Measurements from ENCODE around the gene TRIM67. TPM values are rescaled to one million over a fixed set of nuclear protein-coding genes. Genes with fewer than 3 reads are reported as not detected.

TRIM67 gene
- total and polyA plus RNA-seq, 8 donors: under 0.01 to 0.09 (median 0.05) TPM

- Histone ChIP-seq H3K4me1 (no peaks in the 10 kb centered on the region), H3K36me3 (no peaks in the 10 kb centered on the region), H3K27ac (no peak overlapping the region), H3K4me3 (no peak overlapping the region), H3K9me3 (no peaks in the 10 kb centered on the region), H3K27me3 (no peaks in the 10 kb centered on the region)
- 59 to 62% methylated on average over 8 of the region's 8 CpGs for WGBS, 2 donors
- no peak for FAIRE-seq
- ATAC-seq: peak in 1 of 4 donors; percentile 27
- TF ChIP-seq, protein P1, sequence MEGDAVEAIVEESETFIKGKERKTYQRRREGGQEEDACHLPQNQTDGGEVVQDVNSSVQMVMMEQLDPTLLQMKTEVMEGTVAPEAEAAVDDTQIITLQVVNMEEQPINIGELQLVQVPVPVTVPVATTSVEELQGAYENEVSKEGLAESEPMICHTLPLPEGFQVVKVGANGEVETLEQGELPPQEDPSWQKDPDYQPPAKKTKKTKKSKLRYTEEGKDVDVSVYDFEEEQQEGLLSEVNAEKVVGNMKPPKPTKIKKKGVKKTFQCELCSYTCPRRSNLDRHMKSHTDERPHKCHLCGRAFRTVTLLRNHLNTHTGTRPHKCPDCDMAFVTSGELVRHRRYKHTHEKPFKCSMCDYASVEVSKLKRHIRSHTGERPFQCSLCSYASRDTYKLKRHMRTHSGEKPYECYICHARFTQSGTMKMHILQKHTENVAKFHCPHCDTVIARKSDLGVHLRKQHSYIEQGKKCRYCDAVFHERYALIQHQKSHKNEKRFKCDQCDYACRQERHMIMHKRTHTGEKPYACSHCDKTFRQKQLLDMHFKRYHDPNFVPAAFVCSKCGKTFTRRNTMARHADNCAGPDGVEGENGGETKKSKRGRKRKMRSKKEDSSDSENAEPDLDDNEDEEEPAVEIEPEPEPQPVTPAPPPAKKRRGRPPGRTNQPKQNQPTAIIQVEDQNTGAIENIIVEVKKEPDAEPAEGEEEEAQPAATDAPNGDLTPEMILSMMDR (IDR thresholded peaks at IDR 0.05): no peak
- DNase-seq: no peak
- intact Hi-C loops (cut with DNase I): loop anchor here in 1 of 3 donors (10.0 kb wide), 1 partner anchor 286 kb away; no protein-coding TSS in a partner anchor
Measured at GRCh38 chr1:231200388-231201031, 38.7 kb downstream of the TRIM67 start.

GRCh38 chr1:231201375-231201978 lies 39.6 kb downstream of the TRIM67 start:
- Histone ChIP-seq H3K4me3 (no peak overlapping the region), H3K27me3 (no peaks in the 10 kb centered on the region), H3K9me3 (no peaks in the 10 kb centered on the region), H3K4me1 (no peaks in the 10 kb centered on the region), H3K36me3 (no peaks in the 10 kb centered on the region), H3K27ac (no peak overlapping the region)
- FAIRE-seq (no peak), DNase-seq (no peak), ATAC-seq (no peak)
- intact Hi-C loops (cut with DNase I): loop anchor here in 1 of 3 donors (10.0 kb wide), 1 partner anchor 287 kb away; no protein-coding TSS in a partner anchor
- TF ChIP-seq, protein P1 (IDR thresholded peaks at IDR 0.05): no peak
- 78 to 88% methylated on average over 16 of the region's 16 CpGs for WGBS, 2 donors

- H3K4me1 ChIP-seq: no peaks in the 10 kb centered on the region
- intact Hi-C loops (cut with DNase I): loop anchor here in 1 of 3 donors (10.0 kb wide), 1 partner anchor 287 kb away; no protein-coding TSS in a partner anchor
- no peaks in the 10 kb centered on the region for H3K9me3 ChIP-seq
- ATAC-seq (no peak), FAIRE-seq (no peak), DNase-seq (no peak)
- H3K27me3 ChIP-seq: no peaks in the 10 kb centered on the region
- no peaks in the 10 kb centered on the region for H3K36me3 ChIP-seq
- TF ChIP-seq, protein P1 (IDR thresholded peaks at IDR 0.05): no peak
- no peak overlapping the region for H3K4me3 ChIP-seq
- H3K27ac ChIP-seq: no peak overlapping the region
- 70% methylated on average over 5 of the region's 5 CpGs for whole genome bisulfite sequencing, 2 donors
Measured at GRCh38 chr1:231201979-231202633, 40.2 kb downstream of the TRIM67 start.

DNA sequence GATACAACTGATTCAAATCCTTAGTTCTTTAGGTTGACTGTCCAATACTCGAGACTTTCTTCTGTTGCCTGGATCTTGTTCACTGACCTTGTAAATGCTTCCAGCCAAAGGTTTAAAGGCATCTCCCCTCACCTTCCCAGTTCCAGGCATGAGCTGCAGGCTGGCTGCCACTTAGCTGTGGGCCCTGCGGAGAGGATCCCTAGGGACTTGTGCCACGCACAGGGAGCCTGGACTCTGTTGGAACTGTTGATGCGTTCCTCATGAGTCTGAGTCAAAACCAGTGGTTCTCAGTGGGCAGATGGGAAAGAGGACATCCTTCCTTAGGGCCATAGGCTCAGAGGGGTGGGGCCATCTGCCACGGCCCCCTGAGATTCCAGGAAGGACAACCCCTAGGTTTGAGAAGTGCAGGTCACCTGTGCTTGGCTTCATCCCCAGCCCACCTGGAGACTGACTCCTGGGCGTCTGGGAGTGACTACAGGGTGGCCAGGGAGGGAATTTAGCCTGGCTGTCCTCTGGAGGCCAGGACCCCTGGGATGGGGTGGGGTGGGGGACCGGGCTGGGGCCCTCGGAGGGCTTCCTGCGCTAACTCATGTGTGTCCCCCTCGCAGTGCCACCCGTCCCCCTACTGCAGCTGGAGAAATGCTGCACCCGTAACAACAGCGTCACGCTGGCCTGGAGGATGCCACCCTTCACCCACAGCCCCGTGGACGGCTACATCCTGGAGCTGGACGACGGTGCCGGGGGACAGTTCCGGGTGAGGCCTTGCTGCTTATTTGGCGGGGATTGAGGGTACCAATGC lies 41.6 kb downstream of the TRIM67 start:
- Histone ChIP-seq H3K9me3 (no peaks in the 10 kb centered on the region), H3K36me3 (no peaks in the 10 kb centered on the region), H3K27me3 (no peaks in the 10 kb centered on the region), H3K27ac (no peak overlapping the region), H3K4me1 (no peaks in the 10 kb centered on the region), H3K4me3 (no peak overlapping the region)
- ATAC-seq: no peak
- TF ChIP-seq, protein P1 (IDR thresholded peaks at IDR 0.05): no peak
- DNase-seq: no peak
- FAIRE-seq: no peak
- WGBS, 2 donors: 71 to 80% methylated on average over 21 of the region's 21 CpGs
- intact Hi-C loops (cut with DNase I): loop anchor here in 1 of 3 donors (10.0 kb wide), 1 partner anchor 289 kb away; no protein-coding TSS in a partner anchor

All from pancreas (tissue), 10 donors.